ENCODE data around the gene GPR108. TPM values are rescaled to one million over a fixed set of nuclear protein-coding genes. Genes with fewer than 3 reads are reported as not detected.

Gene GPR108
- total and polyA plus RNA-seq, 2 of the 13 experiments (the other 11 are each of a cell fraction or from before 2014, with no cell fraction given) = 36.4 to 63.0 TPM

- ChIA-PET CTCF (ENCODE audit: low intra/inter-chr PET ratio, low total read pairs) (no interaction called here), POLR2A (no interaction called here)
- intact Hi-C loops (cut with micrococcal nuclease; ENCODE audit: unreplicated experiment) = no loop called here
- no peak within 1 kb of the TSS for H3K4me3 ChIP-seq (replicated peaks in 1 of 3; ENCODE audit: insufficient read depth in 1 of 3, low read depth in 2 of 3, low read length in 3 of 3)
- no peak within 1 kb of the TSS for H3K27ac ChIP-seq (ENCODE audit: extremely low read length, insufficient read depth, low read length)
- H3K9me3 ChIP-seq (ENCODE audit: low read length) = no peaks in the 10 kb centered on the region
- FAIRE-seq (no peak), DNase-seq (ENCODE audit: low spot score) (no peak), ATAC-seq (no peak)
- no peaks in the 10 kb centered on the region for H3K27me3 ChIP-seq (ENCODE audit: control insufficient read depth in 1 of 2, insufficient read depth in 2 of 2, low read length in 2 of 2)
- TF ChIP-seq ZNF530 (CRISPR knock-in tag; IDR thresholded peaks at IDR 0.05; ENCODE audit: low read depth) (no peak), SP5 (CRISPR knock-in tag; IDR thresholded peaks at IDR 0.05; ENCODE audit: borderline replicate concordance, low read depth) (no peak), CENPBD1 (CRISPR knock-in tag; IDR thresholded peaks at IDR 0.05; ENCODE audit: borderline replicate concordance, low read depth) (no peak), RNF2 (conservative IDR thresholded peaks at IDR 0.05; ENCODE audit: low read depth) (no peak), CREBL2 (CRISPR knock-in tag; IDR thresholded peaks at IDR 0.05; ENCODE audit: borderline replicate concordance) (no peak), CCAR2 (optimal IDR thresholded peaks at IDR 0.05; ENCODE audit: low read depth, low read length) (no peak), ZNF800 (CRISPR knock-in tag; IDR thresholded peaks at IDR 0.05) (no peak), AFF4 (CRISPR knock-in tag; IDR thresholded peaks at IDR 0.05) (no peak), FOXA3 (CRISPR knock-in tag; IDR thresholded peaks at IDR 0.05) (no peak), ZBED4 (CRISPR knock-in tag; IDR thresholded peaks at IDR 0.05; ENCODE audit: borderline replicate concordance) (no peak), ZC3H4 (CRISPR knock-in tag; IDR thresholded peaks at IDR 0.05; ENCODE audit: borderline replicate concordance) (no peak), KDM6A (CRISPR knock-in tag; IDR thresholded peaks at IDR 0.05; ENCODE audit: low read depth) (no peak)
- no peaks in the 10 kb centered on the region for H3K36me3 ChIP-seq (replicated peaks in 1 of 2; ENCODE audit: control insufficient read depth in 1 of 2, insufficient read depth in 2 of 2, low read length in 2 of 2)
- BruUV-seq (replicated peaks) = no TSS peak
- no peak within 1 kb of the TSS for H3K9ac ChIP-seq (ENCODE audit: insufficient read depth, low read depth, low read length)
- no peaks in the 10 kb centered on the region for H4K20me1 ChIP-seq (ENCODE audit: insufficient read depth, low read length)
- no peak within 1 kb of the TSS for H2AFZ ChIP-seq (ENCODE audit: low read length)
- no peak within 1 kb of the TSS for H3K4me2 ChIP-seq (ENCODE audit: low read depth, low read length)
- WGBS (ENCODE audit: low lambda C conversion rate) = 51% methylated on average over 18 of the region's 25 CpGs
- in situ Hi-C loops (cut with HindIII; ENCODE audit: extremely low pct_ligation_motif_present, low pct_unique_long_range_greater_than_20kb) = no loop called here
- H3K79me2 ChIP-seq (ENCODE audit: insufficient read depth, low read length) = no peaks in the 10 kb centered on the region
- H3K4me1 ChIP-seq (ENCODE audit: insufficient read depth, low read length) = peaks cover 9% of the 10 kb centered on the region
Observed at GRCh38 chr19:6772028-6772865, 34.9 kb upstream of the GPR108 start, which contains the start of gene VAV1. TSS of gene VAV1 (plus strand) at chr19:6772708. CDS start at chr19:6772808, 100 bp downstream.
